Measurements from ENCODE around the gene SLCO2A1.
"Not testable (repeated sequence)": the region's sequence is repeated elsewhere in the genome, so short reads cannot be mapped to it uniquely, and the experiment has no call there.

SLCO2A1 gene

DNA sequence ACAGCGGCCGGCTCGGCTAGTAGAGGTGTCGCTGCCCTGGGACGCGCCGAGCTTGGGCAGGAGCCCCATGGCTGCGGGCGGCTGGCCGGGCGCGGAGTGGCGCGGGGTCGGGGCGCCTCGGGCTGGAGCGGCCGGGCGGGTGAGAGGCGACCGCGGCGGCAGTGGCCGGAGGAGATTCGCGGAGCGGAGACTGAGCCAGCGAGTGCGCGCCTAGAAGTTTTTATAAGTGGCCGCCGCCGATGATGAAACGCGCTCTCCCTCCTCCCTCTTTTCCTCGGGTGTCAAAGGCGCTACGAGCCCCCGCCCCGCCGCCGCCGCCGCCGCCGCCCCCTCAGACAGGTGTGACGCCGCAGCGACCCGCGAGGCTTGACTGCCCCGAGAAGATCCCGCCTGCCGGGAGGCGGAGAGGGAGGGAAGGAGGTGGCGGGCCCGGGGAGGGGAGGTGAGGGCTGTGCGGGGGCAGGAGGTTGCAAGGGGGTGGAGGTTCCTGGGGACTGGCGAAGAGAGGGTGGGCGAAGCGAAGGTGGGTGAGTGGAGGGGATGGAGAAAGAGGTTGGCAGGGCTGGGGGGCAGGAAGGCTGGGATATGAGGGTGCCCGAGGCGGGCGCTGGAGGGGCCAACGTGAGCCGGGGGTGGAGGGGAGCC is at the start of gene SLCO2A1:
Gene SLCO2A1 (minus strand): TSS at position 192 of the 645 bp plus-strand sequence. CDS start 123 bp downstream, at position 69.
- DNase-seq (ENCODE audit: low read depth in 2 of 2) = no peak

DNA sequence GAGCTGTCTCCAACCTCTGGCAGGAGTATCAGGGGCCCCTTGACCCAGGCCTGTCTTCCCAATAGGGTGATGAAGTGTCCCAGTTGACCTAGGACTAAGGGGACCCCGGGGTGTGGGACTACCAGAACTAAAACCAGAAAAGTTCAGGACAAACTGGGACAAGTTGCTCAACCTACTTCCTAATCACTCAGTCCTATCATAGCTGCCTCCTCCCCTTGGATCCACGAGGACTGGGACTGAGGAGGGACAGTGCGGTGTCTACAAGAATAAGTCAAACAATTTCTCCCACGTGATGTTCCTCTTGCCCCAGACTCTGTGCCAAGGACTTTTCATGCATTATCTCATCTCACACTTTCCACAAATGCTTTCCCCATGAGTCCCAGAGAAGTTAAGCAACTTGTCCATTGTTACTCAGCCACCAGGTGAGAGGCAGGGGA is 49.4 kb upstream of the SLCO2A1 start:
- DNase-seq (ENCODE audit: low read depth in 2 of 2) = no peak

DNA sequence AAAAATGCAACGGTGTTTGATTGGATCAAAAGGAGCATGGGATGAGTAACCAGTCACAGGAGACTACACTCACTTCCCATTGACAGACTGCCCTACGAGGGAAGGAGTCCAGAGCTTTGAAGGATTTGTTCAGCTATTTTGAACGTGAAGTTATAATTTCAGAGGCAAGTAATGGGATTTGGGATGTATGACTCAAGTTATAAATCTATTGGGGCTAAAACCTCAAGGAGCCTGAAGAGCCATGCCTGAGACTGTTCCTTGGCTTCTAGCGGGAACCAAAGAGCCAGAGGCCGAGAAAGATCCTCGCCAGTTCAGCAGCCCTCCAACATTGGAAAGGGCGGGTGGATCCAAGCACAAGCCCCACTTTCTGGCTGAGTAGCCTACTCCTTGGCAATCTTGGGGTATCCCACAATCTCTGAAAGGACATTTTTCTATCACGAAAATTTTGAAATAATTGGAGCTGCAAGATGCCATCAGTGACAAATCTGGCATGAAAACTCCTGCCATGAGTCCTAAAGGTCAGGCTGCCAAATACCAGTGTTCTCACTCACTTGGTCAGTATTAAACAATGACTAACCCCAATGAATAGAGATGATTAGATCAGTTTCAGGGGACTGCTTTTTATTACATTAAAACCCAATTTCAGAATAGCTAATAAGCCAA is 48.6 kb upstream of the SLCO2A1 start:
- no peak for DNase-seq (ENCODE audit: low read depth in 2 of 2)

DNA sequence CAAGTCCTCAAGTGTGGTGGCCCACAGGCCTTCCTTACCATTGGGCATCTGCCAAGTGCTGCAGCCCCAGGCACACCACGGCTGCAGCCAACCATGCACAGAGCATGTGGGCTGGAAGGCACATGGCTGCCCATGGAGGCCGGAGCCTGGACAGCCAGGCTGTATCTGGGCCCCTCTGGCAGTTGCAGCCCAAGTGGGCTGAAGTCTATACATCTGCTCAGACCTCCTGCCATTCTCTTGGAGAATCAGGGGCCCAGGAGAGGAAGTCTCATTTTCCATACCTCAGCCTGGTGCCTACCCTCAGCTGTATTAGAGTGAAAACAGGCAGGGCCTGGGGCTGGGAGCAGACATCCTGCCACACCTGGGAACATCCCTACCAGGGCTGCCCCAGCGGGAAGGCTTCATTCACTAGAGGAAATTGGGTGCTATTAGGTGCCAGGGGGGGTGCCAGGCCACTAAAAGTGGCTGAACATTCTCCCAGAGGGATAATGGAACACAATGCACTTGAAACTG is 48.0 kb upstream of the SLCO2A1 start:
- no peak for DNase-seq (ENCODE audit: low read depth in 2 of 2)

DNA sequence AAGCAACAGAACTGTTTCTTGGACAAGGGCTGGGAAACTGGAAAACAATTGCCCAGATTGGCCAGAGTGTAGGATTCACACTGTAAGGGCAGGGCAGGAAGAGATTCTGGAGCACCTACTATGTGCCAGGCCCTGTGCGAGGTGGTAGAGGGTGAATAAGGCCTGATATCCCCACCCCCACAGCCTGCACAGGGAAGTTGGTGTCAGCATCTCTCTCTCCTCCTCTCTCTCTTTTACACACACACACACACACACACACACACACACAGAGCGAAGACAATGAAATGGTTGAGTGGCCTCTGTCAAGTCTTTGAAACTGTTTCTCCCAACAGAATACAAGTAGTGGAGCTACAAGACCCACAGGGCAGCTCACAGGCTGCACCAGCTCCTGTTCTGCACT is 47.1 kb upstream of the SLCO2A1 start:
- DNase-seq (ENCODE audit: low read depth in 2 of 2) = no peak

DNA sequence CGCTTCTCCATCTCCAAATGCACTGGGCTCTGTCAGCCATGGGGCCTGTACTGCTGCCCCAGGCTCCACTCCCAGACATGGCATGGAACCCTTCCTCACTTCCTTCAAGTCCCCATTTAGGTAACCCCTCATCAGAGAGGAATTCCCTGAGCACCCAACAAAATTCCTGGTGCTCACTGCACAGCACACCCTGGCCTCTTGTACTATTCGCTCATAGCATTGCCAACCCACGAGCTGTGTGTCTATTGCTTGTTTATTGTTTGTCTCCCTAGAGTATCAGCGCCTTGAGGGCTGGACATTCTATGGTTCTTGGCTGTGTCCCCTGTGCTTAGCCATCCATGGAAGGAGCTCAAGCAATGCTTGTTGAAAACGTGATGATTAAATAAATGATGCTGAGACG is 46.1 kb upstream of the SLCO2A1 start:
- no peak for DNase-seq (ENCODE audit: low read depth in 2 of 2)

DNA sequence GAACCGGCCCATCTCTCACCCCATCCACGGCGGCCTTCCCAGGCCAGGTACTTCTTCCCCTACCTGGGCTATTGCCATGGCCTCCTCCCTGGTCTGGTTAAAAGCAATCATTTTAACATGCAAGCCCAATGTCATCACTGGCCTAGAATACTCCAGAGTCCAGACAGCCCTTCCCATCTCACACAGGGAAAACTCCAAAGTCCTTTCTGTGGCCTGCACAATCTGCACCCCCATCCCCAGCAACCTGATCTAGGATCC is 45.8 kb upstream of the SLCO2A1 start:
- no peak for DNase-seq (ENCODE audit: low read depth in 2 of 2)

DNA sequence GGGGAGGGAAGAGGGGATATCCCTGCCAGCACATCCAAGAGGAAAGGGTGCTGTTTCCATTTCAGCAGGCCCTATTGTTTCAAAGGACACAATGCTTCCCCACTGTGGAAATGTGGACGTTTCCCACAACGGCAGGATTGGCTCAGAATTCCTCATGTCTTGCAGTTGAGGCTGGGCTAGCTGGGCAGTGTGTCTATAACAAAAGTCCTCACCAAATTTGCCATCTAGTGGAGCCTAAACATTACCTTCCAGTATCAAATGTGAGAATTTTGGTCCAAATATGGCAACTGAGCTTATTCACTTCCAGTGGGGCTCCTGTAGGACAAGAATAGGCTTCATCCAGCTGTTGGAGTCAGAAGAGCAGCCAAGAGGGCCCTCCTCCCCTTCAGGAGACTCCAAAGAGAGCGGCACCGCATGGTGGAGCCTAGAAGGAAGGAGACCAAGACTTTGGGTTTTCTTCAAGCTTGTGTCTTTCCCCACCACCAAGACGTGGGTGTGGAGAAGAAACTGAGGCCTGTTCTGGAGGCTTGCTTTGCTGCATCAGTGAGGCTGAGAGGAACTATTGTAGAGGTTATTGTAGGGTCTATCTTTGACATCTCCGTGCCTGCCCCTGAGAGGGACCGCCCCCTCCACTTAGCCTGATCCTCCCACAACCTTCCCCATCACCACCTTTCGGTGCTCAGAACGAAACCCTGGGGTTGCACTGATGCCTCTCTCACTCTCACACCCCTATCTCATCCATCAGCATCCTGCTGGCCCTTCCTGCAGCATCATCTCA is 45.3 kb upstream of the SLCO2A1 start:
- no peak for DNase-seq (ENCODE audit: low read depth in 2 of 2)

DNA sequence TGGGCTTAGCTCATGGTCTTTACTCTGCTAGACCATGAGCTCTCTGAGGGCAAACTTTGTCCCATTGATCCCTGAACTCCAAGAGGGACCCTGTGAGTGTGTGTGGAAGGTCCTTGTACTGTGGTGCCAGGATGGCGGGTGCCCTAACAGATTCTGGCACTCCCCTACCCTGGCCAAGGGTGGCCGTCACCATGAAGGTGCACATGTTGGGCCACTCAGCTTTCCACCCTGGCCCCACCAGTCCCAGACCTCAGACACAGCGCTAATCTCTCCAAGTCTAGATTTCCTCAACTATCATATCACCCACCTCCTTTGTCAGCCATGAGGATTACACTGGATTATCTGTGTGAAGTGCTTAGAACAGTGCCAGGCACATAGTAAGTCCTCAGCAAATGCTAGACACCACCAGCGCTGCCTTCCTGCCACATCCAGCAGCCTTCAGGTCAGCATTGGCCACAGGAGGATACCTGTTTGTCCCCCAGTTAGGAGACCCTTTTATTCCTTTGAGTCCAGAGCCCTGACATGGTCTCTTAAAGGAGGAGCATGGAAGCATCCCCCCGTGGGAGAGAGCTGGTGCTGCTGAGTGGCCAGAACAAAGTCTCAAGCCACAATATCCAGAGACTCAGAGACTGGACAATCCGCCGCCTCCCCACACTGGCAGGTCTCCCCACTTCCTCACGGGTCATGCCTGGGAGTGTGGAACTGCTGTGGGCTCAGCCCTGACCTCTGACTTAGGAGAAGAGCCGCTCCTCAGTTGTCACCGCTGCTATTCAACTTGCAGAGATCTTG is 44.5 kb upstream of the SLCO2A1 start:
- no peak for DNase-seq (ENCODE audit: low read depth in 2 of 2)

DNA sequence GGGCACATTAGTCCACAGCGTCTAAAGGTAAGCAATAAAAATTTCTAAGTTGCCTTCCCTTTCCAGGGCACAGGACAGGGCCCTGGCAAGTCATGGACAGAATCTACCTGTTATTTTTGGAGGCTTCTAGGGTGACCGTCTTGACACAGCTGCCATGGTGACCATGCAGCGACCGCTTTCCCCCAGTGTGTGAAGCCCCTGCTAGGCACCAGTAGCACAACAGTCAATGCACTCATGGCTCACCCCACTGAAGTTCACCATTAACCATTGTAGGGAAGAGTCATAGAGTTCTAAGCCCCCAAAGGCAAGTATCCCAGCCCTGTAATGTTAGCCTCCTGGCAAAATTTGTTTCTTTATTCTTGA is 43.8 kb upstream of the SLCO2A1 start:
- DNase-seq (ENCODE audit: low read depth in 2 of 2) = no peak

DNA sequence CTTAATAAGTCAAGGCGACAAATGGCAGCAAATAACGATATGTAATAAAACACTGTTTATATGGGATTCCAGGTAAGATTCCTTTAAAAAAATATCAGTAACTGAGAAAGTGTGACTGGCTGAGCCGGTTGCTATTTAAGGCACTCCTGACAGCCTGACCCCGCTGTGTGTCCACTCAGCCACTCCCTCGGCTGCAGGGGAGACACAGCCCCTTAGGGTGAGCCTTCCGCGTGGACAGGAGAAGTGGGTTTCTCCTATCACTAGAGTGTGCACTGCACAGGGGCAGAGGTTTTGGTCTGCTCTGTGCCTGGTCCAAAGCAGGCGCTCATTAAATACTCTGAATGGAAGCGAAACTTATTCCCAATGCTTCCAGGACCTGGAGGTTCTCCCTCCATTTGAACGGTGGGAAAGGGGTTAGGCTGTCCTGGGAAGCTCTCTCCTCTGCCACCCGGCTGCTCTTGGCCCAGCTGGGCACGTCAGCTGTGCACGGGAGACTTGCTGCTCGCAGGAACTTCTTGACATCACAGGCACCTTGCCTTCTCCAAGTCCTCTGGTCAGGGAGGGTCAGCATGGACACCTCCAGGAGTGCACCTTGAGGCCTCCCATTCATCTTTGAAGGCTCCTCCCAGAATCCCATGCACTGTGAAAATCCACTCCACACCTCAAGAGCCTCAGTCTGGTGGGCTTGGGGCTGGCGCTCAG is 43.3 kb upstream of the SLCO2A1 start:
- no peak for DNase-seq (ENCODE audit: low read depth in 2 of 2)

DNA sequence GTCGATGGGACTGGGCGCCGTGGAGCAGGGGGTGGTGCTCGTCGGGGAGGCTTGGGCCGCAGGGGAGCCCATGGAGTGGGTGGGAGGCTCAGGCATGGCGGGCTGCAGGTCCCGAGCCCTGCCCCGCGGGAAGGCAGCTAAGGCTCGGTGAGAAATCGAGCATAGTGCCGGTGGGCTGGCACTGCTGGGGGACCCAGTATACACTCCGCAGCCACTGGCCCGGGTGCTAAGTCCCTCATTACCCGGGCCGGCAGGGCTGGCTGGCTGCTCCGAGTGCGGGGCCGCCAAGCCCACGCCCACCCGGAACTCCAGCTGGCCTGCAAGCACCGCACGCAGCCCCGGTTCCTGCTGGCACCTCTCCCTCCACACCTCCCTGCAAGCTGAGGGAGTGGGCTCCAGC is 40.6 kb upstream of the SLCO2A1 start:
- not testable (repeated sequence) for DNase-seq (ENCODE audit: low read depth in 2 of 2)

DNA sequence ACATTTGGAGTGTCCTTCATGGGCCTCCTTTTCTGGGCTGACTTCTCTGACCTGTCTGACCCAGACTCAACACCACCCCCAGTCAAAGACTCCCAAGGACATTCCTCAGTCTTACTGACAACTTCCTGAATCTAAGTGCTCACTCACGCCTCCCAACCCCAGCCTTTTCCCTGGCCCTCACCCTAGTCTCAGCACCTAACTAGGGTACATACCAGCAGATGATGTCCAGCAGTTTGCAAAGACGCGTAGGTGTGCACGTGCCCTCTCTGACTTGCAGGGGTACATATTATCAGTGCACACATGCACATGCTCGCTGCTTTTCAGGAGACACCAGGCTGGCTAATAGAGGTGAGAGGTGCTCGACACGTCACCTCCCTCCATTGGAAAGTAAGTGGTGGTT is 38.7 kb upstream of the SLCO2A1 start:
- no peak for DNase-seq (ENCODE audit: low read depth in 2 of 2)

DNA sequence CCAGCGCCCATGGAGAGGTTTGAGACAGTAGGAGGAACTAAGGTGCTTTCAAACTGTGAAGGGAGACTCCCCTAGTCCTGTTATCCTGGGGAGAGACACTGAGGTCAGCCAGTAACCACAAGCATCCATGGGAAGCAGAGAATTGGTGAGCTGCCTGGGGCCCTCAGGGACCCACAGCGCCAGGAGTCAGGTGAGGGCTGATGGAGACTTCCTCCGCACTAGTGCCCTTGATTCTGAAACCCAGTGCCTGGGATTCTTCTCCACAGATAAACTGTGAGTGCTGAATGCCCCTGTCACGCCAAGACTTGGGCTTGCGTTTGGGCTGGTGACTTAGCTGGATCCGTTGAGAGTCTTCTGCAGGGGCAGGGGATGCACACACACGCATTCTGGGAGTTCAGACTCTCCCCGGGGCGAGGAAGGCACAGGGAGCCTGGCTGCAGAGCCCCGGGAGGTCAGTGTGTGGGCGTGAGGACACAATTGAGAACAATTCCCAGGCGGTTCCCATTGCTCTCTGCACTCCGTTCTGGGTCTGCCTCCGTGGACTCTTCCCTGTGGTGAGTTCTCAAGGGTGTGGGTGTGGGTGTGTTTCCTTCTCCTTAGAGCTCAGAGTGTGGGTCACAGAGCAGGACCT is 37.9 kb upstream of the SLCO2A1 start:
- DNase-seq (ENCODE audit: low read depth in 2 of 2) = no peak

DNA sequence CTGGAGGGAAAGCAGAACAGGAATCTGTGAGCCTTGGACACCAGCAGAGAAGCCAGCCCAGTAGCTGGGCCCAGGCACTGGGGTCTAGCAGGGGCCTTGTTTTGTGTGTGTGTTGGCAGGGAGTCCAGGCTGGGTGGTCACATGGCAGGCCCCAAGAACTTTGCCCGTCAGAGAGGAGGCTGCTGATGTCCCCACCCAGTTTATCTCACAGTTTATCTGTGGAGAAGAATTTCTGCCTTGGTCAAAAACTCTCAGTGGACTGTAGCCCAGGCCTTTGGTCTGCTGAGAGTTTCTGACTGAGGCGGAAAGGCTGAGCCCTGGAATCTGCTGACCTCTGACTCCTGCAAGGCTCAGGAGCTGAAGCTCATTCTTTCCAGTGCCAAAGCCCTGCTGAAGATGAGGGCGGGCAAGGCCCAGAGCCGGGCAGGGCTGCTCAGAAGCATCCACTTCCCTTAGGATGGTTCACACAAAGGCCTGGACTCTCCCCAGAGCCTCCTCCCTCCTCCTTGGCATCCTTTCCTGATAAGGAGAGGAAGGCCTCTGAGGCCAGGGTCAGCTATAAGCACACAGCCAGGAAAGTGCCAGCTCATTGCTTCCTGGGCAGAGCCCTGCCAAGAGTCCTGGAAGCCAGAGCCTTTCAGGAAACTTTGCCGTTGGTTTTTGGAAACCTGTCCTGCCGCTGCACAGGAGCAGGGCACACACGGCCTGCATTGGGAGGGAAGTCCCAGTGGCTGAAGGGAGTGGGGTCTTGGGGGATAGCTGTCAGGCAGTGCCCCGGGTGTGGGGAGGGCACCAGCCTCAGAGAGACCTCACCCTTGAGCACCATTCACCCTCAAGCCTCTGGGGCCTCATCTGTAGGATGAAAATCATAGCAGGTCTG is 37.2 kb upstream of the SLCO2A1 start:
- no peak for DNase-seq (ENCODE audit: low read depth in 2 of 2)

DNA sequence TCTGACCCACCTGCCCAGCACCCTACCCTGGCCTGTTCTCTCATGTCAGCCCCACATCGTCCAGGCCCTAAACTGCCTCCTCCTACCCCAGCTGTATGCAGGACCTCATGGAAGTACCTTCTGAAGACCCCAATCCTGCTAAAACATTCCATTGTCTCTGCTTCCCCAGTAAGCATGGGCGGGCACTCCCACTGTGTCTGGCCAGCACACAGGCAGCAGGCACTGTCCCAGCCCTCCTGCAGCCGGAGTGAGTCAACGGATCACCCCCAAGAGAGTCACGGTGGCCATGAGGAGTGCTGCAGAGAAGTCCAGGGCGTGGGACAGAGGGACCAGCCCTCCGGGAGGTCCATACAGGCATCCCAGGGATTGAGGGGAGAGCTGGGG is 36.4 kb upstream of the SLCO2A1 start:
- no peak for DNase-seq (ENCODE audit: low read depth in 2 of 2)

DNA sequence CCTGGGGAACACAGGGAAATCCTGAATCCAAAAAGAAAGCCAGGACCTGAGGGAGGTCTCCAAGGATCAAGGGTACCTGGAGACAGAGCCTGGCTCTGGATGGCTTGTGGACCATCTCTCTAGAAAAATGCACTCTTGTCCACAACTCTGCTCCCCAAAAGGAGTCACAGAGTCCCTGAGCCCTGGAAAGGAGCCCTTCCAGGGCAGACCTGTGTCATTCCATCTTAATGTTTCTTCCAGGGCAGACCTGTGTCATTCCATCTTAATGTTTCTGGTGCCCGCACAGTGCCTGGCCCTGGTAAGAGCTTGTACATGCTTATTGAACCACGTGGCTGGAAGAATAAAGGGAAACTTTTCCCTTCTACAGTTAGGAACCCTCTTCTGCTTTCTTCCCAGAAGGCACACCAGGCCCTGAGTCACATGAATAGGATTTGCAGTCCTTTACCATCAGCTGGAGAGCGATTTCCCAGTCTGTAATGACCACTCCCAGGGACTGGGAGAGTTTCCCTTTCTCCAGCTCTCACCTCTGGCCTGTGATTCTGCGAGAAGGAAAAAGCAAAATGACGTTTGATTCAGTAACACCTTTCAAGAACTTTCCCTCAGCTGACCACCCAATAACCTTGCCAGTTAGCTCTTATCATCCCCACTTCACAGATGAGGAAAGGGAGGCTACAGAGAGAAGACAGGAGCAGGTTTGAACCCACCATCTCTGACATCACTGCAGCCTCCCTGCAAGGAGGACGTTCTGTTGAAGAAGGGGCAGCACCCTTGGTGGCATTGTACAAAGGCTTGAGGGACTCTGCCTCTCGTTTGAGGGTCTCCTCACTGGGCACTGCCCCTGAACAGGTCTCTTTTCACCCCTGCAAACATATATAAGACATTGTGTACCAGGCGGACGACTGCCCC is 35.8 kb upstream of the SLCO2A1 start:
- no peak for DNase-seq (ENCODE audit: low read depth in 2 of 2)

DNA sequence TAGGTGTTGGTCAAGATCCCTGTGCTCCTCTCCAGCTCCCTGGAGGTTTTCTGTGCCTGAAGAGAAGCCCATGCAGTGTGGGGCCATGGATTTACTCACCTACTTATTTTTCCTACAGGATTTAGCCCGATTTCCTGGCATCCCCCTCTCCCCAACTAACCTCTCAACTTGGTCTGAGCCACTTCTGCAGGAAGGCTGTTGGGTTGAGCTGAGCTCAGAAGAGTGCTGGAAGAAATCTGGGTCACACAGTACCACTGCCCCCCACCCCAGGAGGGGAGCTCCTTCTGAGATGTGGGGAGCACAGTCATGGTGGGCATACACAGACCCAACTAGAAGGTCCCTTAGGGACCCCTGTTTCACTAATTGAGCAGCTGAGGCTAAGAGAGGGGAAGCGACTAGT is 34.4 kb upstream of the SLCO2A1 start:
- DNase-seq (ENCODE audit: low read depth in 2 of 2) = no peak

DNA sequence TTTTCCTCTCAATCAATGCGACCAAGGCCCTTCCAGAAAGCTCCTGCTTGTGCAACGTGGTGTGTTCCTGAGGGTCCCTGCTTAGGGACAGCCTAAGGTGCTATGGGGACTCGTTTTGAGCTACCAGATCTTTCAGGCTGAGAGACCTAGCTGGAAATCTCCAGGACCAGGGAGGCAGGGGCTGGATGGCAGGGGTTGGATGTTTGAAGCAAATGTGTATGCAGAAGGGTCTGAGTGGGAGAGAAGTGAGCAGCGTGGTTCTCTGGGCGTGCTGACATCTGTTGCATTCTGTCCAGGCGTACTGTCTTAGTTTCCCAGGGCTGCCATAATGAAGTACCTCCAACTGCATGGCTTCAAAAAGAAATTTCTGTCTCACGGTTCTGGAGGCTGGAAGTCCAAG is 31.7 kb upstream of the SLCO2A1 start:
- no peak for DNase-seq (ENCODE audit: low read depth in 2 of 2)

Data from stimulated activated CD8-positive, alpha-beta memory T cell treated with anti-CD3 and anti-CD28 coated beads, Interleukin-7, amount 100 ng/mL, for 1 hour (primary cell).